ENCODE results near the gene ACSBG1.

The ACSBG1 gene

DNA sequence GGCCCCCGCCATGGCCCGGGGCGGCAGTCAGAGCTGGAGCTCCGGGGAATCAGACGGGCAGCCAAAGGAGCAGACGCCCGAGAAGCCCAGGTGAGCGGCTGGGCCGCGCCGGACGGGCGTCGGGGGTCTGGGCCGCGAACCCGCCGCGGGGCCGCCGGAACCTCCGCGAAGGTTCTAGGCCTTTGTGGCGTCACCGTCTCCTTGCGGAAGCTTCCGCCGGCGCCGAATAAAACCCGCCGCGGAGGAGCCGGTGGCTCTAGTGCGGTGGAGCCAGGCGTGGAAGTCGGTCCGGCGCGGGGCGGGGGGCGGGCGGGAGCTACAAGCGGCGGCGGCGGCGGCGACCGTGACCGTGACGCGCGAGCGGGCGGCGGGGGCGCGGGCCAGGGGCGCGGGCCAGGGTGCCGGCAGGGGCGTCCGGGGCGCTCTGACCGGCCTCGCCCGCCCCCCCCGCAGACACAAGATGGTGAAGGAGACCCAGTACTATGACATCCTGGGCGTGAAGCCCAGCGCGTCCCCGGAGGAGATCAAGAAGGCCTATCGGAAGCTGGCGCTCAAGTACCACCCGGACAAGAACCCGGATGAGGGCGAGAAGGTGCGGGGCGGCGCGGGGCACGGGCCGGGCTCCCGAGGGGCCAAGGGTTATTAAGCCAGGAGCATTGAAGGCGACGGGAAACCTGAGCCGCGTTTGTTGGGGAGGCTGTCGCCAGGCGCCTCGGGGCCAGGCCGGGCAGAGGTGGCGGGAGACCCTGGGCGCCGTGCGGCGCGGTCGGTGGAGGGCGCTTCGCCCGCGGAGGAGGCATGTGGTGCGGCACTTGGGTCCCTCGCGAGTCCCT is 30.2 kb upstream of the ACSBG1 start, which contains the start of gene DNAJA4:
Gene DNAJA4, plus strand, starts transcription at position 259 of the 833 bp plus-strand sequence. Its CDS starts 202 bp downstream, at position 461.
- DNase-seq: no peak
- H3K9me3 Mint-ChIP-seq: no peaks in the 10 kb centered on the region
- no peaks in the 10 kb centered on the region for H3K36me3 Mint-ChIP-seq (ENCODE audit: low read depth)
- TF ChIP-seq, protein P1, sequence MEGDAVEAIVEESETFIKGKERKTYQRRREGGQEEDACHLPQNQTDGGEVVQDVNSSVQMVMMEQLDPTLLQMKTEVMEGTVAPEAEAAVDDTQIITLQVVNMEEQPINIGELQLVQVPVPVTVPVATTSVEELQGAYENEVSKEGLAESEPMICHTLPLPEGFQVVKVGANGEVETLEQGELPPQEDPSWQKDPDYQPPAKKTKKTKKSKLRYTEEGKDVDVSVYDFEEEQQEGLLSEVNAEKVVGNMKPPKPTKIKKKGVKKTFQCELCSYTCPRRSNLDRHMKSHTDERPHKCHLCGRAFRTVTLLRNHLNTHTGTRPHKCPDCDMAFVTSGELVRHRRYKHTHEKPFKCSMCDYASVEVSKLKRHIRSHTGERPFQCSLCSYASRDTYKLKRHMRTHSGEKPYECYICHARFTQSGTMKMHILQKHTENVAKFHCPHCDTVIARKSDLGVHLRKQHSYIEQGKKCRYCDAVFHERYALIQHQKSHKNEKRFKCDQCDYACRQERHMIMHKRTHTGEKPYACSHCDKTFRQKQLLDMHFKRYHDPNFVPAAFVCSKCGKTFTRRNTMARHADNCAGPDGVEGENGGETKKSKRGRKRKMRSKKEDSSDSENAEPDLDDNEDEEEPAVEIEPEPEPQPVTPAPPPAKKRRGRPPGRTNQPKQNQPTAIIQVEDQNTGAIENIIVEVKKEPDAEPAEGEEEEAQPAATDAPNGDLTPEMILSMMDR (IDR thresholded peaks at IDR 0.05): no peak
- H3K4me1 Mint-ChIP-seq: peaks cover 10% of the 10 kb centered on the region
- H3K27me3 Mint-ChIP-seq (ENCODE audit: low read depth, poor library complexity): peaks cover 34% of the 10 kb centered on the region
- H3K27ac Mint-ChIP-seq: no peak within 1 kb of the TSS
- H3K4me3 Mint-ChIP-seq: no peak within 1 kb of the TSS

DNA sequence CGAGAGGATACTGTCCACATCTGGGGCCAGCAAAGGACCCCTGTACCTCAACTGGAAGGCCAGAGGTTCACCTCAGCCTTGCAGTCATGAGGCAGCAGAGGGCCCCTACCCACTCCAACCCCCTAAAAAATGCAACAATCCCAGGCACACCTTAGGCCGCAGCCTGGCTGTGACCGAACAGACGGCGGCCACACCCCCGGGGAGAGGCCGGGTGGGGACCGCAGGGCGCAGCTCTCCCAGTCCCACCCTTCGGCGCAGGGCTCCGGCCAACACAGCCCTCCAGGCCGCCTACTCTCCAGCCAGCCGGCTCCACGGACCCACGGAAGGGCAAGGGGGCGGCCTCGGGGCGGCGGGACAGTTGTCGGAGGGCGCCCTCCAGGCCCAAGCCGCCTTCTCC is 29.5 kb upstream of the ACSBG1 start:
- peaks cover 30% of the 10 kb centered on the region for H3K27me3 Mint-ChIP-seq (ENCODE audit: low read depth, poor library complexity)
- H3K36me3 Mint-ChIP-seq (ENCODE audit: low read depth): no peaks in the 10 kb centered on the region
- H3K9me3 Mint-ChIP-seq: no peaks in the 10 kb centered on the region
- TF ChIP-seq, protein P1 (IDR thresholded peaks at IDR 0.05): no peak
- no peak overlapping the region for H3K4me3 Mint-ChIP-seq
- H3K4me1 Mint-ChIP-seq: peaks cover 10% of the 10 kb centered on the region
- H3K27ac Mint-ChIP-seq: no peak overlapping the region
- DNase-seq: no peak

DNA sequence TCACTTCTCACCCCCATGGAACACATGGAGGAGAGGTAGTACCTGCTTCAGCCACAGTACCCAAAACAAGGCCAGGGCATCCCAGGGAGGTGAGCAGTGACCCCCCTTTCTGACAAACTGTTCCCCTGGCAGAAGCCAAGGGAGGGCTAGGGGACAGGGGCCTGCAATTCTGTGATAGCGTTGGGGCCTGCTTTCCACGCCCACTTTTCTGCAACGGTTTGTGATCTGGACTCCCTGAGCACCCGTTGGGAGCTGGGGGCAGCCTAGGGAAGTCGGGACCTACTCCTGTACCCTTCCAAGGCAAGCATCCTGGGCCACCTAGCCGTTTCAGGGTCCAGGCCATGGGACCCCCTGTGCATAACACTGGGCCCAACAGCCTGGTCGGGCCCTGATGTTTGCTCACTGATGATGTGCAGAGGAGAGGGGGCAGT is 29.0 kb upstream of the ACSBG1 start:
- H3K36me3 Mint-ChIP-seq (ENCODE audit: low read depth): no peaks in the 10 kb centered on the region
- TF ChIP-seq, protein P1 (IDR thresholded peaks at IDR 0.05): no peak
- H3K4me1 Mint-ChIP-seq: peaks cover 10% of the 10 kb centered on the region
- DNase-seq: no peak
- H3K4me3 Mint-ChIP-seq: no peak overlapping the region
- H3K9me3 Mint-ChIP-seq: no peaks in the 10 kb centered on the region
- no peak overlapping the region for H3K27ac Mint-ChIP-seq
- peaks cover 25% of the 10 kb centered on the region for H3K27me3 Mint-ChIP-seq (ENCODE audit: low read depth, poor library complexity)

DNA sequence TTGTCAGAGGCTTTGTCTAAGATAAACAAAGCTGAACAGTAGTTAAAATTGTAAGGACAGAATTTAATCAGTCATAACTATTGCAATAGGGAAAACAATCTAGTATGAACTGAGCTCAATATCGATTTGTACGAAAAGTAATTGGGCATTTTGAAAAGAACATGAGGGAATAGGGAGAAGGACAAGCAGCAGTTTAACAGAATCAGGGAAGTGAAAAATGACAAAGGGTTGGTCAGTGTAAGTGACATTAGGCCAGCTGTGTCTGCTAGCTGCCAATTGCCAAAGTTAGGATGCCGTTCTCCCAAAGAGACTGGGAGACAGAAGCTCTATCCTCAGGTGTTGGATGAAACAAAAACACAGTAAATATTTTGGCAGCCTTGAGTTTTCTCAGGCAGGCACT is 26.7 kb upstream of the ACSBG1 start:
- no peak overlapping the region for H3K4me3 Mint-ChIP-seq
- no peaks in the 10 kb centered on the region for H3K36me3 Mint-ChIP-seq (ENCODE audit: low read depth)
- peaks cover 23% of the 10 kb centered on the region for H3K27me3 Mint-ChIP-seq (ENCODE audit: low read depth, poor library complexity)
- no peaks in the 10 kb centered on the region for H3K9me3 Mint-ChIP-seq
- H3K4me1 Mint-ChIP-seq: peaks cover 10% of the 10 kb centered on the region
- TF ChIP-seq, protein P1 (IDR thresholded peaks at IDR 0.05): no peak
- no peak for DNase-seq
- H3K27ac Mint-ChIP-seq: no peak overlapping the region

DNA sequence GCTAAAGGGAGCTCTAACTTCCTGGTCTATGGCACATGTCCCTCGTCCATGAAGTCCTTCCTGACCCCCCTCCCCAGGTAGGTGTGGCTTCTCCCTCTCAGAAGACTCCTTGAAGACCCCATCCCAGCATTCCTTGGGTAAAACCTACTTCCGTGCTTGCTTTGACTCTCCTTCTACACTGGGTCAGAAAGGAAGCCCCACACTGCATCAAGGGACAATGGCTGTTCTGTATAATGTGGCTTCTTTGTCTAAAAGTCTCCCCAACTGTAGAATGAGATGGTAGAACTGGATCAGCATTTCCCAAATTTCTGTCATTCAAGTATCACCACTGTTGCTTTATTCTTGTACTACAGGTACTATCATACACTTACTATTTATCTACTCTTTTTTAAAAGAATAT is 26.1 kb upstream of the ACSBG1 start:
- Mint-ChIP-seq H3K36me3 (ENCODE audit: low read depth) (no peaks in the 10 kb centered on the region), H3K27ac (no peak overlapping the region), H3K9me3 (no peaks in the 10 kb centered on the region), H3K4me1 (peaks cover 10% of the 10 kb centered on the region), H3K27me3 (ENCODE audit: low read depth, poor library complexity) (peaks cover 18% of the 10 kb centered on the region), H3K4me3 (no peak overlapping the region)
- TF ChIP-seq, protein P1 (IDR thresholded peaks at IDR 0.05): no peak
- DNase-seq: no peak

DNA sequence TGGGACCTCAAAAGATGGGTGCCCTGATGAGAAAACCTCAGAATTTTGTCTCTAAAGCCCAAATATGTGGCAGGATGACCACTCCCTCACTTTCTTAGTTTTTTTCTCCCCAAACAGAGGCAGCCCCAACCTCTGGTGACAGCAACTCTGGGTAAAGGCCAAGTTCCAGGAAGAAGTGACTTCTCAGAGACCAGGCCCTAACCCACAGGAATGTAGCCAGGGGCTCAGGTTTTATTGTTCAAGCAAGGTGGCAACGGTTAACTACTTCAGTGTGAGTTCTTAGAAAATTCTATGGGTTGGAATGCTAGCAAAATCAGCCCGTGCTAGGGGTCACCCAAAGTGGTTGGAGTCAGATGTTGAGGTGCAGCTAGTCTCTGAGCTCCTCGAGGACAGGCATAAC is 24.9 kb upstream of the ACSBG1 start:
- Mint-ChIP-seq H3K9me3 (no peaks in the 10 kb centered on the region), H3K27ac (no peak overlapping the region), H3K4me1 (peaks cover 10% of the 10 kb centered on the region), H3K36me3 (ENCODE audit: low read depth) (no peaks in the 10 kb centered on the region), H3K27me3 (ENCODE audit: low read depth, poor library complexity) (peaks cover 13% of the 10 kb centered on the region), H3K4me3 (no peak overlapping the region)
- no peak for DNase-seq
- TF ChIP-seq, protein P1 (IDR thresholded peaks at IDR 0.05): no peak
